Panc1 (cell line): ENCODE measurements around the gene STAT4.

Source experiments
- POLR2AphosphoS5 ChIP-seq: IDR thresholded peaks from 2 replicates; pipeline ENCODE4 v1.6.1; 2012; ENCODE audit warnings: mild to moderate bottlenecking, low read depth, low read length, moderate library complexity
- TF ChIP-seq, protein P1 (sequence below): fragments of 450-650 bp; IDR thresholded peaks from 2 replicates; pipeline ENCODE4 v1.5.1; 2017; ENCODE audit warnings: mild to moderate bottlenecking
- TF ChIP-seq, protein P2 (sequence below), 2 experiments: IDR thresholded peaks; 2 replicates each; pipeline ENCODE4 v1.6.1; 2011 to 2012; ENCODE audit warnings: low read depth in 2 of 2, control low read depth in 1 of 2, low read length in 1 of 2, mild to moderate bottlenecking in 1 of 2, moderate library complexity in 1 of 2; ENCODE audit not compliant: insufficient read depth in 1 of 2

DNA sequence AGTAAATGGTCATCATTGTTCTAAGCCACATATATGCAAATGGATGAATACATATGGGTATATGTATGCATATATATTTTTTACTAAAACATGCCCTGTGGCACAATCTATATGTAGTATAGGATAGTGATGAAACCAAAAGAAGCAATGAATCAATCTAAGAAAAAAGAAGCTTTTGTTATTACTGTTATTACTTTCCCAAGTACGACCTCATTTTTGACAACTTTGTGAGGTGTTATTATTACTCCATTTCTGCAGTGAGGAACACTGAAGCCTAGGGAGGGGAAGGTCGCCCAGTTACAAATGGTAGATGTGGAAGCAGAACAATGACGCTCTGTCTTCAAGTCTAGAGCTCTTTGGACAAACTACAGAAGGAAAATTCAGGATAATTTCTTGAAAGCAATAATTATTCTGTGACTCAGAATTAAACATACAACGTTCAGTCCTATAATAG is 38.3 kb downstream of the STAT4 start:
- TF ChIP-seq POLR2AphosphoS5, result no peak
- TF ChIP-seq, protein P1, sequence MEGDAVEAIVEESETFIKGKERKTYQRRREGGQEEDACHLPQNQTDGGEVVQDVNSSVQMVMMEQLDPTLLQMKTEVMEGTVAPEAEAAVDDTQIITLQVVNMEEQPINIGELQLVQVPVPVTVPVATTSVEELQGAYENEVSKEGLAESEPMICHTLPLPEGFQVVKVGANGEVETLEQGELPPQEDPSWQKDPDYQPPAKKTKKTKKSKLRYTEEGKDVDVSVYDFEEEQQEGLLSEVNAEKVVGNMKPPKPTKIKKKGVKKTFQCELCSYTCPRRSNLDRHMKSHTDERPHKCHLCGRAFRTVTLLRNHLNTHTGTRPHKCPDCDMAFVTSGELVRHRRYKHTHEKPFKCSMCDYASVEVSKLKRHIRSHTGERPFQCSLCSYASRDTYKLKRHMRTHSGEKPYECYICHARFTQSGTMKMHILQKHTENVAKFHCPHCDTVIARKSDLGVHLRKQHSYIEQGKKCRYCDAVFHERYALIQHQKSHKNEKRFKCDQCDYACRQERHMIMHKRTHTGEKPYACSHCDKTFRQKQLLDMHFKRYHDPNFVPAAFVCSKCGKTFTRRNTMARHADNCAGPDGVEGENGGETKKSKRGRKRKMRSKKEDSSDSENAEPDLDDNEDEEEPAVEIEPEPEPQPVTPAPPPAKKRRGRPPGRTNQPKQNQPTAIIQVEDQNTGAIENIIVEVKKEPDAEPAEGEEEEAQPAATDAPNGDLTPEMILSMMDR, result no peak
- TF ChIP-seq, protein P2, sequence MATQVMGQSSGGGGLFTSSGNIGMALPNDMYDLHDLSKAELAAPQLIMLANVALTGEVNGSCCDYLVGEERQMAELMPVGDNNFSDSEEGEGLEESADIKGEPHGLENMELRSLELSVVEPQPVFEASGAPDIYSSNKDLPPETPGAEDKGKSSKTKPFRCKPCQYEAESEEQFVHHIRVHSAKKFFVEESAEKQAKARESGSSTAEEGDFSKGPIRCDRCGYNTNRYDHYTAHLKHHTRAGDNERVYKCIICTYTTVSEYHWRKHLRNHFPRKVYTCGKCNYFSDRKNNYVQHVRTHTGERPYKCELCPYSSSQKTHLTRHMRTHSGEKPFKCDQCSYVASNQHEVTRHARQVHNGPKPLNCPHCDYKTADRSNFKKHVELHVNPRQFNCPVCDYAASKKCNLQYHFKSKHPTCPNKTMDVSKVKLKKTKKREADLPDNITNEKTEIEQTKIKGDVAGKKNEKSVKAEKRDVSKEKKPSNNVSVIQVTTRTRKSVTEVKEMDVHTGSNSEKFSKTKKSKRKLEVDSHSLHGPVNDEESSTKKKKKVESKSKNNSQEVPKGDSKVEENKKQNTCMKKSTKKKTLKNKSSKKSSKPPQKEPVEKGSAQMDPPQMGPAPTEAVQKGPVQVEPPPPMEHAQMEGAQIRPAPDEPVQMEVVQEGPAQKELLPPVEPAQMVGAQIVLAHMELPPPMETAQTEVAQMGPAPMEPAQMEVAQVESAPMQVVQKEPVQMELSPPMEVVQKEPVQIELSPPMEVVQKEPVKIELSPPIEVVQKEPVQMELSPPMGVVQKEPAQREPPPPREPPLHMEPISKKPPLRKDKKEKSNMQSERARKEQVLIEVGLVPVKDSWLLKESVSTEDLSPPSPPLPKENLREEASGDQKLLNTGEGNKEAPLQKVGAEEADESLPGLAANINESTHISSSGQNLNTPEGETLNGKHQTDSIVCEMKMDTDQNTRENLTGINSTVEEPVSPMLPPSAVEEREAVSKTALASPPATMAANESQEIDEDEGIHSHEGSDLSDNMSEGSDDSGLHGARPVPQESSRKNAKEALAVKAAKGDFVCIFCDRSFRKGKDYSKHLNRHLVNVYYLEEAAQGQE (IDR thresholded peaks at IDR 0.05; ENCODE audit: insufficient read depth in 1 of 2, low read depth in 2 of 2, low read length in 1 of 2), result no peak
